ENCODE measurements around the gene MED15. TPM values are rescaled to one million over a fixed set of nuclear protein-coding genes. Genes with fewer than 3 reads are reported as not detected.

Gene MED15
- polyA plus RNA-seq, 3 donors from 2014 or later = 12.1 to 91.3 (median 23.0) TPM

DNA sequence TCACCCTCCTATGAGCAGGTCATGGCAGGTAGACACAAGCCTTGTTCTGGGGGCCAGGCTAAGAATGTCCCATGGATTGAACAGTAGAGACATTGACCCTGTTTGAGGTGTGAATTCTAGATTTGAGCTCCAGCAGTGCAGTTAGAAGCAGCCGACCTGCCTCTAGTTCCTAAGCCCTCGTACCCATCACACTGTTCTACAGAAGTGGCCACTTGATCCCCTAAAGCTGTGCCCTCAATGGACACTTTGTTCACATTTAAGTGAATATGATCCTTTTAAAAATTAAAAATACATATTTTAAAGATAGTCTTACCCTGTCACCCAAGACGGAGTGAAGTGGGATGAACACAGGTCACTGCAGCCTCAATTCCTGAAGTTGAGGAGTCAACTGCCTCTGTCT is 122.0 kb downstream of the MED15 start:
- H3K9me3 Mint-ChIP-seq = no peaks in the 10 kb centered on the region
- DNase-seq = no peak
- peaks cover 0 to 7% (median 0%) of the 10 kb centered on the region in 3 donors for H3K27me3 Mint-ChIP-seq (ENCODE audit: low read depth in 3 of 3)
- no peaks in the 10 kb centered on the region for H3K36me3 Mint-ChIP-seq
- H3K4me1 Mint-ChIP-seq = peaks cover 0 to under 1% of the 10 kb centered on the region in 2 donors
- no peak overlapping the region for H3K27ac Mint-ChIP-seq
- no peak overlapping the region for H3K4me3 Mint-ChIP-seq

DNA sequence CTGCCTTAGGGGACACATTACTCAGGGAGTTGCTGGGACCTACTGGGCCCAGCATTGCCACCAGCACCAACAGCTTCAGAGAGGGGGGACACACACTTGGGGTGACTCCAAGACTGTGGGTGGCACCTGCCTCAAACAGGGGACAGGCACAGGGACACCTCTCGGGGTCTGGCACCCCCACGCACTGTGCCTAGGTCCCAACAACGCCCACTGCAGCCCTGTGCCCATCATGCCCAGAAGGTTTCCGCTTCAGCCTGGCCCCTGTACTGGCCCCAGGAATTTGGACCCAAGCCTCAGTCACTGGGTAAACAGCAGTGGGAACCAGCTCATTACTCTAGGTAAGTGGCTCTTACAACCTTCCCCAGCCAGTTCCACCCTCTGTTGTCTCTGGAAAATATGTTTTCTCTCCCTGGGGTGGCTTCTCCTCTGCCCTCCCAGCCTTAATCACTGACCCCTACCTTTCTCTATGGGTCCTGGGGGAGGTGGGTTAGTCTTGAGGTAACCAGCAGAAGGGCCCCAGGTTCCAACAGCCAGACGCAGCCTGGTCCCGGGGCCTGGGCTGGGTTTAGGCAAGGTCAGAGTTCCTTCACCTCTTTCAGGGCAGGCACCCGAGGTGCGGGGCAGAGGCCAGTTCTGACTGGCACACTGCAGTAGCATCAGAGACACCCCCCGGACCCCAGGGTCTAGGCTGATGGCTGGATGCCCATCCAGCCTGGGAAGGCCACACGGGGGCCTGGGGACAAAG is 123.6 kb downstream of the MED15 start:
- Mint-ChIP-seq H3K27ac (no peak overlapping the region), H3K27me3 (ENCODE audit: low read depth in 3 of 3) (peaks cover 0 to 7% (median 2%) of the 10 kb centered on the region in 3 donors), H3K36me3 (no peaks in the 10 kb centered on the region), H3K4me1 (peaks cover 0 to 10% of the 10 kb centered on the region in 2 donors), H3K9me3 (no peaks in the 10 kb centered on the region), H3K4me3 (no peak overlapping the region)
- DNase-seq = no peak

DNA sequence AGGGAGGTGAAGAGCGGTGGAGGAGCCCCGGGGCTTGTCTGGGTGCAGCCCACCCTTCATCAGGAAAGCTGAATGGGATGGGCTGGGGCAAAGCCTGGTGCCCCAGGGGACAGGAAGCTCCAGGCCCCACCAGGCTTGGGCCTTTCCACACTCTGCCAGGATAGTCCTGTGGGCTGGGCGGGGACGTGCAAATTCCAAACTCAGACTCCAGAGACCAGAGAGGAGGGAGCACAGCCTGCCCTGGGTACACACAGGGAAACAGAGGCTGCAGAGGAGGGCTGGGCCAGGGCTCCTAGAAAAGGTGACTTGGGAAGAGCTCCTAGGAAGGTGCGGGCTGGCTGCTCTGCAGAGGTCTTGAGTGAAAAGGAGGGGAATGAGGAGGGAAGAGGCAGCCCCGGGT is 124.7 kb downstream of the MED15 start:
- DNase-seq = no peak
- Mint-ChIP-seq H3K9me3 (no peaks in the 10 kb centered on the region), H3K27me3 (ENCODE audit: low read depth in 3 of 3) (peaks cover 0 to 6% (median 2%) of the 10 kb centered on the region in 3 donors), H3K27ac (no peak overlapping the region), H3K4me3 (no peak overlapping the region), H3K36me3 (no peaks in the 10 kb centered on the region), H3K4me1 (peaks cover 0 to 11% of the 10 kb centered on the region in 2 donors)

DNA sequence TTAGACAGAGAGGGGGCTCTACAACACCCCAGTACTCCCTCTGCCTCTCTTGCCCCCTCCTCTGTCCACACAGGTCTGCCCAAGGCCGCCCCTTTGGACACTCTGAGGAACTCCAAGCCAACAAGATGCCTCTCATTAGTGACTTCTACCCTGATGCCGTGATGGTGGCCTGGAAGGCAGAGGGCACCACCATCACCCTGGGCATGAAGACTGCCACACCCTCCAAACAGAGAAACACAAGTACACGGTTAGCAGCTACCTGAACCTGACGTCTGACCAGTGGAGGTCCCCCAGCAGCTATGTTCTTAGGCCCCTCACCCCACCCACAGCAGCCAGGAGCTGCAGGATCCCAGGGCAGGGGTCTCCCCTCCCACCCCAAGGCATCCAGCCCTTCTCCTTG is 125.1 kb downstream of the MED15 start:
- H3K4me1 Mint-ChIP-seq = peaks cover 0 to 11% of the 10 kb centered on the region in 2 donors
- no peaks in the 10 kb centered on the region for H3K36me3 Mint-ChIP-seq
- no peaks in the 10 kb centered on the region for H3K9me3 Mint-ChIP-seq
- H3K27ac Mint-ChIP-seq = peak overlapping the region in 2 of 6 donors; percentile 1 to 16
- peaks cover 0 to 6% (median 2%) of the 10 kb centered on the region in 3 donors for H3K27me3 Mint-ChIP-seq (ENCODE audit: low read depth in 3 of 3)
- DNase-seq = no peak
- no peak overlapping the region for H3K4me3 Mint-ChIP-seq

DNA sequence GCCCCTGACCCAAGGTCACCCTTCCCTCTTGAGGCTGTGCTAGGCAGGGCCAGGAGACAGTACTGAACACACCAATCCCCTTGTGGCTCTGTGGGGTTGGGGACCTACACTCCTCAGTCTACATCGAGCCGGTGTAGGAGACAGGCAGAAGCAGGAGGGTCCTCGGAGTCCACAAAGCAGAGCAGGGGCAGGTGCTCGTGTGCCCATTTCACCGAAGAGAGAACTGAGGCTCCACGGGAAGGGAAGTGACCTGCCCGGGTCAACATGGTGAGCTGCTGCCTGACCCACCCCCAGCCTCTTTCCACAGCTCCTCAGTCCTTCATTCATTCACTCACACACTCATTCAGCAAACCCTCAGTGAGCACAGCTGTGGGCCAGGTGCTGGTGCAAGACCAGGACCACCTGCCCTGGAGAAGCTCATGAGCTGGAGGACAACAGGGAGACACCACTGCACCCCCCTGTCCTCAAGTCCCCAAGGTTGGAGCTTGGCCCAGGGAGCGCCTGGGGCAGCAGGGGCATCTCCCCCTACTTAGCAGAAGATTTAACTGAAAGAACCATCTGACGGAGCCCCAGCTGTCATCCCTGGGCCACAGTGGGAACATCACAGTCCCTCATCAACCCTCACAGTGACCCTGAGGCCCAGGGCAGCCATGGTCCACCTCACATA is 127.3 kb downstream of the MED15 start:
- no peaks in the 10 kb centered on the region for H3K36me3 Mint-ChIP-seq
- no peak overlapping the region for H3K27ac Mint-ChIP-seq

DNA sequence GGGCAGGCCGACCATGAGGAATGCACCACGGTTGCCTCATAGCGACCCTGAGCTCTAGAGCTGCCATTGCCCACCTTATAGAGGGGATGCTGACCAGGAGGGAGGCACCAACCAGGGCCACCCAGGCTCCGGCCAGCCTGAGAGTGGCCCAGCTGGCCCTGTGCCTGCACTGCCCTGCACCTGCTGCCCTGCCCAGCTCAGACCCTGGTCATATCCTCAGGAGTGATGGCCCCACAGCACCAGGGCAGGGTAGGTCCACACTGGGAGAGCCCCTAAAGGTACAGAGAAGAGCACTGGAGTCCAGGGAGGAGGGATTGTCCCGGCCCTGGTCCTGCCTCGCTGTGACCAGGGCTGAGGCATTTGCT is 127.8 kb downstream of the MED15 start:
- H3K4me3 Mint-ChIP-seq = no peak overlapping the region
- H3K27me3 Mint-ChIP-seq (ENCODE audit: low read depth in 3 of 3) = peaks cover 1 to 2% (median 2%) of the 10 kb centered on the region in 3 donors

More for the DNA sequence above, 127.3 kb downstream of the MED15 start:
- DNase-seq = no peak
- no peak overlapping the region for H3K4me3 Mint-ChIP-seq
- peaks cover 2 to 3% (median 2%) of the 10 kb centered on the region in 3 donors for H3K27me3 Mint-ChIP-seq (ENCODE audit: low read depth in 3 of 3)
- H3K4me1 Mint-ChIP-seq = peaks cover 0 to 11% of the 10 kb centered on the region in 2 donors
- H3K9me3 Mint-ChIP-seq = no peaks in the 10 kb centered on the region

DNA sequence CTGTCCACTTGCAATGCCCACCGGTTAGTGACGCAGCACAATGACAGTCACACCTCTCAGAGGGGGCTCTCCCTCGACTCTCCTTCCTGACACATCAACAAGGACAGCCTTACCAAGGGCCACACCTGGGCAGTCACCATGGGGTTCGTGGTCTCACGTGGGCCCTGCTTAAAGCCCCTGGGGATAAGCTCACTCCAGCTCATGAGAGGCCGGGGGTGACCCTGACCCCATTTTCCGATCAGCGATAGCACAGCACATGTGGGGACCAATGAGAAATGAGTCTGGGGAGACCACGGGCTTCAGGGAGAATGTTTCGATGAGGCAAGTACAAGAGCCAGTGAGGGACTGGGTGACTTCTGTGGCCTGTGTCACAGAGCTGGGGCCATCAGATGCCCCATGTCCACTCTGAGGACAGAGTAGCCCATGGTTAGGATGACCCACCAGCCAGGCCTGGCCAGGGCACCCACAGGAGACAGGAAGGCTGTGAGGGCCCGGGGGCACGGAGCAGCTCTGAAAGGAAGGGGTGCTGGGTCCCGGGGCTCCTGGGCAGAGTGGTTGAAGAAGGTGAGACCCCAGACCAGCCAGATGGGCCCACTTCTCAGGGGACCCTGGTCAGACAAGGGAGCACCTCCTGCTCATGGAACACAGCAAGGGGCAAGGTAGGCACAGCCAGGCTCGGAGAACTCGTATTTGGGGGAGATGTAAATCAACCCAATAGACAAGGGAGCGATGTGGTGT is 128.8 kb downstream of the MED15 start:
- DNase-seq = no peak
- Mint-ChIP-seq H3K4me3 (no peak overlapping the region), H3K36me3 (no peaks in the 10 kb centered on the region), H3K9me3 (no peaks in the 10 kb centered on the region), H3K27me3 (ENCODE audit: low read depth in 3 of 3) (peaks cover 0 to 2% (median 2%) of the 10 kb centered on the region in 3 donors), H3K27ac (no peak overlapping the region), H3K4me1 (peaks cover 0 to 11% of the 10 kb centered on the region in 2 donors)

More for the DNA sequence above, 127.8 kb downstream of the MED15 start:
- H3K36me3 Mint-ChIP-seq = no peaks in the 10 kb centered on the region
- H3K9me3 Mint-ChIP-seq = no peaks in the 10 kb centered on the region
- DNase-seq = no peak
- H3K27ac Mint-ChIP-seq = no peak overlapping the region
- peaks cover 0 to 11% of the 10 kb centered on the region in 2 donors for H3K4me1 Mint-ChIP-seq

DNA sequence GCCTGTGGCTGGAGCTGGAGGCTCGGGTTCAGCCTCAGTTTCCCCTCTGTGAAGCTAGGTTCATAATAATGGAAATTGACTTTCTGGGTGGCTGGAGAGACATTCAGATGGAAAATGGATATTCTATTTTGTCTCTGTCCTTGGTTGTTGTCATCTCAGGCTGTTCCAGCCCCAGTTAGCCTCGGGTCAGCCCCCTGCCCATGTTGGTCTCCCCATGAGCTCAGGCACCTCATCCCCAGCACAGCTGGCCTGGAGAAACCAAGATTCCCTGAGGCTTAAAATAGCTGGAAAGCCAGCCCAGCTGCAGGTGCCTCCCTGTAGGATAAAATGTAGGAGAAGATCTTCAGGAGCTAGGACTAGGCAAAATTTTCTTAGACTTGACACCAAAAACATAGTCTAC is 129.5 kb downstream of the MED15 start:
- no peak overlapping the region for H3K27ac Mint-ChIP-seq
- no peaks in the 10 kb centered on the region for H3K36me3 Mint-ChIP-seq
- peaks cover 0 to 2% (median 2%) of the 10 kb centered on the region in 3 donors for H3K27me3 Mint-ChIP-seq (ENCODE audit: low read depth in 3 of 3)
- peaks cover 0 to 11% of the 10 kb centered on the region in 2 donors for H3K4me1 Mint-ChIP-seq
- no peak for DNase-seq
- no peaks in the 10 kb centered on the region for H3K9me3 Mint-ChIP-seq
- no peak overlapping the region for H3K4me3 Mint-ChIP-seq

Other genes starting within 250 kb of the MED15 start
- gene RTN4R, start 239.3 kb upstream of the MED15 start, polyA plus RNA-seq = 1 to 10 TPM; 1.1 to 3.9 (median 2.2) TPM
- 100 to 1,000 TPM; 143 to 160 (median 147) TPM for gene DGCR6L, start 187.6 kb upstream of the MED15 start, polyA plus RNA-seq
- gene ZNF74, start 113.5 kb upstream of the MED15 start, polyA plus RNA-seq = 10 to 100 TPM in 1 of 3 donors, 1 to 10 TPM in 2; 2.0 to 16.8 (median 6.7) TPM
- under 1 TPM in 1 of 3 donors, not detected in 2; 0.48 TPM for gene SCARF2, start 69.8 kb upstream of the MED15 start, polyA plus RNA-seq
- 10 to 100 TPM; 12.8 to 26.3 (median 26.1) TPM for gene KLHL22, start 11.8 kb upstream of the MED15 start, polyA plus RNA-seq

Measured in immature natural killer cell (primary cell).